NT2/D1 (cell line): ENCODE data around the gene TMEM151A.

Experiments
- DNase-seq: peaks from one replicate; pipeline ENCODE4 v3.0.0-alpha.2; 2011; ENCODE audit warnings: low read depth, low spot score
- H3K27me3 ChIP-seq: 2 replicates; pipeline ENCODE4 v1.6.0; 2011; ENCODE audit warnings: mild to moderate bottlenecking; ENCODE audit not compliant: insufficient read length, insufficient read depth
- H3K36me3 ChIP-seq: 2 replicates; pipeline ENCODE4 v1.6.1; 2011; ENCODE audit warnings: mild to moderate bottlenecking, low read length, mixed read lengths; ENCODE audit not compliant: insufficient read depth, insufficient read length
- H3K4me1 ChIP-seq: 2 replicates; pipeline ENCODE4 v1.5.1; 2011; ENCODE audit not compliant: insufficient read depth, insufficient read length
- H3K4me3 ChIP-seq: 2 replicates; pipeline ENCODE4 v1.5.1; 2011; ENCODE audit warnings: low read depth; ENCODE audit not compliant: insufficient read length
- H3K9ac ChIP-seq: 2 replicates; pipeline ENCODE4 v1.6.0; 2011; ENCODE audit warnings: low read depth; ENCODE audit not compliant: insufficient read length
- H3K9me3 ChIP-seq: 2 replicates; pipeline ENCODE4 v1.5.1; 2011; ENCODE audit warnings: mild to moderate bottlenecking, low read length; ENCODE audit not compliant: insufficient read depth
- SUZ12 ChIP-seq: IDR thresholded peaks from 2 replicates; pipeline ENCODE4 v1.6.1; 2011; ENCODE audit not compliant: insufficient read length, insufficient read depth; ENCODE audit errors: extremely low read depth
- YY1 ChIP-seq: IDR thresholded peaks from 2 replicates; pipeline ENCODE4 v1.6.1; 2011; ENCODE audit not compliant: insufficient read length, insufficient read depth
- ZNF274 ChIP-seq: IDR thresholded peaks from 2 replicates; pipeline ENCODE4 v1.6.1; 2011; ENCODE audit warnings: mild to moderate bottlenecking, low read depth, low read length

Gene TMEM151A

DNA sequence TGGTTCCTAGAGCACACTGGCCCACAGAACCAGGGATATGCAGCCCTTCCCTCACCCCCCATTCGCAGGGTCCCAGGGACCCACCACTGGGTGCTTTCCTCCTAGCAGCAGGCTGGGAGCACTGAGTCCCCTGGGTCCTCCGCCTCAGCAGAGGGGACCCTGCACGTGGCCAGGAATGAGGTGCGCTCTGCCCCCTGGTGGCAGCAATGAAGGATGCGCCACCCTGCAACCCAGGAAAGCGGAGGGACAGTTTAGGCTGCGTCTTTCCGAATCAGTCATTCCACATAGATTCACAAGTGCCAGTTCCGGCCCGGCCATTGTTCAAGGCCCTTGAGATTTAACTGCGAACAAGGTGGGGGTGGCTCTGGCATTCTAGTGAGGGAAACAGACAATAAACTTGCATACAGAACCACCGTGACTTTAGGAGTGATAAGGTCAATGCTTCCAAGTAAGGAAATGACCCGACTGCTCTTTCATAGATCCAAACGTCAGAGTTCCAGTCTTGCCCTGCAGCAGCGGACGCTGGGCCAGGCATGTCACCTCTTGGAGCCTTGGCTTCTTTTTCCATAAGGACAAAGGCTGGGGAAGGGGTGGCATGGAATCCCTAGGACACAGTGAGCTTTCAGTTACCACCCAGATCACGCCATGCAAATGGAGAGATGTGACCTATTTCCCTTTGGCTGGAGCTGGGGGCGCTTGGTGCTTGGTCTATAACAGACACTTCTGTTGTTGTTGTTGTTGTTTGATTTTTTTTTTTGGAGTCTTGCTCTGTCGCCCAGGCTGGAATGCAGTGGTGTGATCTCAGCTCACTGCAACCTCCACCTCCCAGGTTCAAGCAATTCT lies 36.8 kb downstream of the TMEM151A start:
- peaks cover 37% of the 10 kb centered on the region for H3K4me1 ChIP-seq
- no peak overlapping the region for H3K4me3 ChIP-seq
- peak overlapping the region; percentile 53 for H3K9ac ChIP-seq
- no peaks in the 10 kb centered on the region for H3K27me3 ChIP-seq
- no peaks in the 10 kb centered on the region for H3K9me3 ChIP-seq
- peaks cover 28% of the 10 kb centered on the region for H3K36me3 ChIP-seq
- TF ChIP-seq SUZ12 (no peak), YY1 (no peak), ZNF274 (no peak)
- DNase-seq = no peak

GRCh38 chr11:66329165-66329673 lies 37.5 kb downstream of the TMEM151A start:
- Histone ChIP-seq H3K36me3 (peaks cover 34% of the 10 kb centered on the region), H3K4me1 (peaks cover 36% of the 10 kb centered on the region), H3K27me3 (no peaks in the 10 kb centered on the region), H3K9me3 (no peaks in the 10 kb centered on the region), H3K9ac (no peak overlapping the region), H3K4me3 (no peak overlapping the region)
- no peak for DNase-seq
- TF ChIP-seq ZNF274 = no peak
- TF ChIP-seq SUZ12 = no peak
- no peak for TF ChIP-seq YY1

GRCh38 chr11:66330931-66331330 lies 39.2 kb downstream of the TMEM151A start:
- no peaks in the 10 kb centered on the region for H3K27me3 ChIP-seq
- no peak overlapping the region for H3K9ac ChIP-seq
- no peak overlapping the region for H3K4me3 ChIP-seq
- peaks cover 26% of the 10 kb centered on the region for H3K4me1 ChIP-seq
- no peaks in the 10 kb centered on the region for H3K9me3 ChIP-seq
- H3K36me3 ChIP-seq = peaks cover 45% of the 10 kb centered on the region
- TF ChIP-seq ZNF274 = no peak
- no peak for TF ChIP-seq SUZ12
- no peak for TF ChIP-seq YY1
- no peak for DNase-seq

- no peak overlapping the region for H3K9ac ChIP-seq
- no peaks in the 10 kb centered on the region for H3K9me3 ChIP-seq
- DNase-seq = no peak
- no peak overlapping the region for H3K4me3 ChIP-seq
- H3K27me3 ChIP-seq = no peaks in the 10 kb centered on the region
- H3K4me1 ChIP-seq = peaks cover 20% of the 10 kb centered on the region
- peaks cover 45% of the 10 kb centered on the region for H3K36me3 ChIP-seq
- no peak for TF ChIP-seq ZNF274
- TF ChIP-seq SUZ12 = no peak
- no peak for TF ChIP-seq YY1
Measured at GRCh38 chr11:66331542-66332370, 40.1 kb downstream of the TMEM151A start.

DNA sequence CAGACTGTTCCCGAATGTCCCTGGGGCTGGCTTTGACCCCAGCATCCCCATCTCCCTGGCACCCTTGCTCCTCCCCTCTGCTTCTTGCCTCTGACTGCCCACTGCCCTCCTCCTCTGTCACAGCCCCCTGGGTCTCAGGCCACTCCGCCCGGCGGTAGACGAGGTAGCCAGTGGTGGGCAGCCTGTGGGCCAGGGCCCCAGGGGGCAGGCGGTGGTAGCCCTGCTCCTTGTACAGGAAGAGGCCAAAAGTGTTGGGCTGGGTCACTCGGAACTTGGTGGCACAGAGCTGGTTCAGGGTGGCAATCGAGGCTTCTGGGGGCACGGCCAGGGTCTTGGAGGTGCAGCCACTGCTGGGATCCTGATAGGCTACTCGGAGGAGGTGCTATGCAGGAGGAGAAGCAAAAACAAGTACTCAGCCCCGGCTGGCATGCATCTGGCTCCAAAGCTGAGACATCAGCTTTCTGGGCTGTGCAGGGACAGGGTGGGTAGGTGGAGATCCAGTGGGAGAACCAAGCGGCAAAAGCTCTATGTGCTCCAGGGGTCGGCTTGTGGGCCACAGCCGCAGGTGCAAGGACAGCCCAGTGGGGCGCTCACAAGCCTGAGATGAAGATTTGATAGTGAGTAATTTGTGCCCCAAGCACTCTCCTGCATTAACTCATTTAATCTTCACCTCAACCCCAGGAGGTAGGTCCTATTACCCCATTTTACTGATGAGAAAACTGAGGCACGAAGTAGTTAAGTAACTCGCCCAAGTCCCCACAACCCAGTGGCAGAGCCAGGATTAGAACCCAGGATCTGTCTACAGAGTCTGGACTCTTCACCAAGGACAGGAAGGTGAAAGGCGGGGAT lies 40.9 kb downstream of the TMEM151A start:
- DNase-seq = no peak
- peaks cover 12% of the 10 kb centered on the region for H3K4me1 ChIP-seq
- H3K9ac ChIP-seq = no peak overlapping the region

DNA sequence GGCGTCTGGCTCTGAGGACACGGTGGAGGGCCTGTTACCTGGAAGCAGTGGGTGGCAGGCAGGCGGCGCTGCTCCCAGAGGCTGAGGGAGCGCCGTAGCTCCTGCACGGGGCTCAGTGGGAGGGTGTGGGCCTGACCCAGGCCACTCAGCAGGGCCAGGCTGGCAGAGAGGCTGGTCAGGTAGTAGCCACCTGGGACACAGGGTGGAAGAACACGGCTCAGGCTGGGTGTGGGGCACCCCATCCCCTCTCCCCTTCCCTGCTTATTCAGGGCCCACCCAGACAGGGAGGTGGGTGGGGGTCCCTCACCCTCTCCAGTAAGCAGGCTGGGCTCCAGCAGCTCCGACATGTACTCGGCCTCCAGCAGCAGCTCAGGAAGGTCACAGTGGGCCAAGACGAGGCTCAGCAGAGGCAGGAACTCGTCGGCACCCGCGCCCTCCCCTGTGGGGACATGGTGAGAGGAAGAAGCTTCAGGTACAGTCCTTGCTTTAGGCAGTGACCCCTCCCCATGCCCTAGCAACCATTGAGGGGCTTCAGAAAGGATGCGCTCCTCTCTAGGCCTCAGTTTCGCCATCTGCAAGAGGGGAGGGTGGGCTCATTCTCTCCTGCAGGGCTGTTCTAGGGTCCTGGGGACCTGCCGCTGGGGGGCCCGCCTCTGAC lies 41.7 kb downstream of the TMEM151A start:
- Histone ChIP-seq H3K9me3 (no peaks in the 10 kb centered on the region), H3K4me3 (no peak overlapping the region), H3K27me3 (no peaks in the 10 kb centered on the region), H3K4me1 (peaks cover 8% of the 10 kb centered on the region), H3K9ac (no peak overlapping the region), H3K36me3 (peaks cover 61% of the 10 kb centered on the region)
- no peak for DNase-seq
- TF ChIP-seq YY1 (no peak), ZNF274 (no peak), SUZ12 (no peak)

More for the DNA sequence above, 40.9 kb downstream of the TMEM151A start:
- H3K4me3 ChIP-seq = no peak overlapping the region
- H3K9me3 ChIP-seq = no peaks in the 10 kb centered on the region
- TF ChIP-seq SUZ12 (no peak), ZNF274 (no peak), YY1 (no peak)
- H3K27me3 ChIP-seq = no peaks in the 10 kb centered on the region
- H3K36me3 ChIP-seq = peaks cover 54% of the 10 kb centered on the region
